ENCODE measurements around the gene DPP7.

Gene DPP7

DNA sequence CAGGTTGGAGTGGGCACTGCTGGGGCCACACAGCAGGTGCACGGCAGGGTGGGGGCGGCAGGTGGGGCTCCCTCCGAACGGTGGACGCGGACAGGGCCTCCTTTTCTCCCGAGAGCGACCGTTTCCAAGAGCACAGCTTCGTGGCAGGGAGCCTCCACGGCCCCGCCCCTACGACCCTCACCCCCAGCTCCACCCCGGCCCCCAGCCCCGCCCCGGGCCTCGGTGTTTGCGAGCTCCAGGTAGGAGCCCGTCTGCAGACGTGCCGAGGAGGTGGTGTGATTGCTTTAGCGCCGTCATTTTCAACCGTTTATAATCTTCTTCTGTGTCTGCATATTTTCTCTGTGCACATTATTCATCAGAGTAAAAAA is 33.2 kb upstream of the DPP7 start:
- no peak overlapping the region for H3K4me3 ChIP-seq (ENCODE audit: low read depth, low read length)
- H3K27ac ChIP-seq (ENCODE audit: extremely low read depth, low read depth, low read length) = no peak overlapping the region
- POLR2A ChIA-PET = no interaction called here
- no peaks in the 10 kb centered on the region for H3K36me3 ChIP-seq (ENCODE audit: control insufficient read depth in 2 of 2, insufficient read depth in 1 of 2, low read length in 2 of 2)
- no peaks in the 10 kb centered on the region for H3K9me3 ChIP-seq (ENCODE audit: control insufficient read depth, insufficient read depth, low read depth, low read length)
- TF ChIP-seq MEIS1 (CRISPR knock-in tag; IDR thresholded peaks at IDR 0.05; ENCODE audit: borderline replicate concordance) = no peak
- TF ChIP-seq ZNF76 (tag by site-specific recombination; IDR thresholded peaks at IDR 0.05; ENCODE audit: borderline replicate concordance, low read depth) = no peak
- no peak for TF ChIP-seq ZNF2 (tag by site-specific recombination; IDR thresholded peaks at IDR 0.05)
- no peak for TF ChIP-seq HOXA7 (CRISPR knock-in tag; IDR thresholded peaks at IDR 0.05; ENCODE audit: borderline replicate concordance)
- TF ChIP-seq, protein P1, sequence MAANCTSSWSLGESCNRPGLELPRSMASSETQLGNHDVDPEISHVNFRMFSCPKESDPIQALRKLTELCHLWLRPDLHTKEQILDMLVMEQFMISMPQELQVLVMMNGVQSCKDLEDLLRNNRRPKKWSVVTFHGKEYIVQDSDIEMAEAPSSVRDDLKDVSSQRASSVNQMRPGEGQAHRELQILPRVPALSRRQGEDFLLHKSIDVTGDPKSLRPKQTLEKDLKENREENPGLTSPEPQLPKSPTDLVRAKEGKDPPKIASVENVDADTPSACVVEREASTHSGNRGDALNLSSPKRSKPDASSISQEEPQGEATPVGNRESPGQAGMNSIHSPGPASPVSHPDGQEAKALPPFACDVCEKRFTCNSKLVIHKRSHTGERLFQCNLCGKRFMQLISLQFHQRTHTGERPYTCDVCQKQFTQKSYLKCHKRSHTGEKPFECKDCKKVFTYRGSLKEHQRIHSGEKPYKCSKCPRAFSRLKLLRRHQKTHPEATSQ (tag by site-specific recombination; IDR thresholded peaks at IDR 0.05) = no peak
- H3K4me1 ChIP-seq (ENCODE audit: control insufficient read depth, insufficient read depth, low read length) = no peaks in the 10 kb centered on the region
- CTCF ChIA-PET = no interaction called here

DNA sequence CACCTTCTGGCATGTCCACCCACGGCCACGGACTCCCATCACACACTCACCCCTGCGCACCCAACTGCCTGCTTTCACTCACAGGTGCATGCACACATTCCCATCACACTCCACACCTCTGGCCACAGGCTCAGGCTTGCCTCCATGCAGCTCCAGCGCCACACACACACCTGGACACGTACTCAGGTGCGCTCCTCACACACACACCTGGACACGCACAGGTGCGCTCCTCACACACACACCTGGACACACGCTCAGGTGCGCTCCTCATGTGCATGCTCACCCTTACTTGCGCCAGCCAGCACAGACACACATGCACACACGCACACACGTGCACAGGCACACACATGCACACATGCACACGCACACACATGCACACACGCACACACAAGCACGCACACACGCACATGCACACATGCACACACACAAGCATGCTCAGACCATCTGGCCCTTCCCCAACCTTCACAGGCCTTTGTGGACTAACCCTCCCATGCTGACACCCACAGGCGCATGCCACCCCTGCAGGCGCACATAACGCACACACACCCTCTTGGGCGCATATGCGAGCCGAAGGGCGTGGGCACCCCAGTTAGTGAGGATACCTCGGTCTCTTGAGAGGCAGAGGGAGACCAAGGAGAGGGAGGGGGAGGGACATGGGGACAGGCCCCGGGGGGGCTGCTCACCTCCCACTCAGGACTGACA is 32.7 kb upstream of the DPP7 start:
- Histone ChIP-seq H3K9me3 (ENCODE audit: control insufficient read depth, insufficient read depth, low read depth, low read length) (no peaks in the 10 kb centered on the region), H3K4me3 (ENCODE audit: low read depth, low read length) (no peak overlapping the region), H3K4me1 (ENCODE audit: control insufficient read depth, insufficient read depth, low read length) (no peaks in the 10 kb centered on the region), H3K27ac (ENCODE audit: extremely low read depth, low read depth, low read length) (no peak overlapping the region), H3K36me3 (ENCODE audit: control insufficient read depth in 2 of 2, insufficient read depth in 1 of 2, low read length in 2 of 2) (no peaks in the 10 kb centered on the region)
- ChIA-PET POLR2A (interaction anchor here (0.6 to 1.1 kb wide), 2 partner anchors 12 to 496 kb away, joined by 3 to 4 read pairs; no protein-coding TSS in a partner anchor), CTCF (no interaction called here)
- TF ChIP-seq ZNF747 (tag by site-specific recombination; IDR thresholded peaks at IDR 0.05) (no peak), GLI2 (tag by site-specific recombination; IDR thresholded peaks at IDR 0.05; ENCODE audit: borderline replicate concordance, low read depth) (no peak), ZNF830 (tag by site-specific recombination; IDR thresholded peaks at IDR 0.05; ENCODE audit: low read depth) (no peak), ZNF596 (tag by site-specific recombination; IDR thresholded peaks at IDR 0.05) (no peak), ZNF174 (tag by site-specific recombination; IDR thresholded peaks at IDR 0.05) (no peak), ZEB2 (tag by site-specific recombination; IDR thresholded peaks at IDR 0.05) (peak; percentile 95), ZNF157 (tag by site-specific recombination; IDR thresholded peaks at IDR 0.05) (no peak), KLF7 (tag by site-specific recombination; IDR thresholded peaks at IDR 0.05; ENCODE audit: borderline replicate concordance) (no peak), ZBTB8A (tag by site-specific recombination; IDR thresholded peaks at IDR 0.05) (no peak), SP3 (tag by site-specific recombination; IDR thresholded peaks at IDR 0.05) (no peak), ZFHX2 (tag by site-specific recombination; conservative IDR thresholded peaks at IDR 0.05) (peak; percentile 59), ZNF416 (tag by site-specific recombination; IDR thresholded peaks at IDR 0.05) (no peak), ZNF585B (tag by site-specific recombination; IDR thresholded peaks at IDR 0.05) (no peak), EGR2 (tag by site-specific recombination; IDR thresholded peaks at IDR 0.05; ENCODE audit: low read depth) (peak; percentile 55; the same call in 1 of the 2 replicates), ZNF843 (tag by site-specific recombination; IDR thresholded peaks at IDR 0.05) (no peak)
- TF ChIP-seq, protein P2, sequence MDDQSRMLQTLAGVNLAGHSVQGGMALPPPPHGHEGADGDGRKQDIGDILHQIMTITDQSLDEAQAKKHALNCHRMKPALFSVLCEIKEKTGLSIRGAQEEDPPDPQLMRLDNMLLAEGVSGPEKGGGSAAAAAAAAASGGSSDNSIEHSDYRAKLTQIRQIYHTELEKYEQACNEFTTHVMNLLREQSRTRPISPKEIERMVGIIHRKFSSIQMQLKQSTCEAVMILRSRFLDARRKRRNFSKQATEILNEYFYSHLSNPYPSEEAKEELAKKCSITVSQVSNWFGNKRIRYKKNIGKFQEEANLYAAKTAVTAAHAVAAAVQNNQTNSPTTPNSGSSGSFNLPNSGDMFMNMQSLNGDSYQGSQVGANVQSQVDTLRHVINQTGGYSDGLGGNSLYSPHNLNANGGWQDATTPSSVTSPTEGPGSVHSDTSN (CRISPR knock-in tag; IDR thresholded peaks at IDR 0.05) = no peak
- TF ChIP-seq, protein P3, sequence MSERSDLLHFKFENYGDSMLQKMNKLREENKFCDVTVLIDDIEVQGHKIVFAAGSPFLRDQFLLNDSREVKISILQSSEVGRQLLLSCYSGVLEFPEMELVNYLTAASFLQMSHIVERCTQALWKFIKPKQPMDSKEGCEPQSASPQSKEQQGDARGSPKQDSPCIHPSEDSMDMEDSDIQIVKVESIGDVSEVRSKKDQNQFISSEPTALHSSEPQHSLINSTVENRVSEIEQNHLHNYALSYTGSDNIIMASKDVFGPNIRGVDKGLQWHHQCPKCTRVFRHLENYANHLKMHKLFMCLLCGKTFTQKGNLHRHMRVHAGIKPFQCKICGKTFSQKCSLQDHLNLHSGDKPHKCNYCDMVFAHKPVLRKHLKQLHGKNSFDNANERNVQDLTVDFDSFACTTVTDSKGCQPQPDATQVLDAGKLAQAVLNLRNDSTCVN (tag by site-specific recombination; optimal IDR thresholded peaks at IDR 0.05) = peak; percentile 36
- TF ChIP-seq, protein P4, sequence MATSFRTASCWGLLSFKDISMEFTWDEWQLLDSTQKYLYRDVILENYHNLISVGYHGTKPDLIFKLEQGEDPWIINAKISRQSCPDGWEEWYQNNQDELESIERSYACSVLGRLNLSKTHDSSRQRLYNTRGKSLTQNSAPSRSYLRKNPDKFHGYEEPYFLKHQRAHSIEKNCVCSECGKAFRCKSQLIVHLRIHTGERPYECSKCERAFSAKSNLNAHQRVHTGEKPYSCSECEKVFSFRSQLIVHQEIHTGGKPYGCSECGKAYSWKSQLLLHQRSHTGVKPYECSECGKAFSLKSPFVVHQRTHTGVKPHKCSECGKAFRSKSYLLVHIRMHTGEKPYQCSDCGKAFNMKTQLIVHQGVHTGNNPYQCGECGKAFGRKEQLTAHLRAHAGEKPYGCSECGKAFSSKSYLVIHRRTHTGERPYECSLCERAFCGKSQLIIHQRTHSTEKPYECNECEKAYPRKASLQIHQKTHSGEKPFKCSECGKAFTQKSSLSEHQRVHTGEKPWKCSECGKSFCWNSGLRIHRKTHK (tag by site-specific recombination; IDR thresholded peaks at IDR 0.05) = no peak
- TF ChIP-seq, protein P5, sequence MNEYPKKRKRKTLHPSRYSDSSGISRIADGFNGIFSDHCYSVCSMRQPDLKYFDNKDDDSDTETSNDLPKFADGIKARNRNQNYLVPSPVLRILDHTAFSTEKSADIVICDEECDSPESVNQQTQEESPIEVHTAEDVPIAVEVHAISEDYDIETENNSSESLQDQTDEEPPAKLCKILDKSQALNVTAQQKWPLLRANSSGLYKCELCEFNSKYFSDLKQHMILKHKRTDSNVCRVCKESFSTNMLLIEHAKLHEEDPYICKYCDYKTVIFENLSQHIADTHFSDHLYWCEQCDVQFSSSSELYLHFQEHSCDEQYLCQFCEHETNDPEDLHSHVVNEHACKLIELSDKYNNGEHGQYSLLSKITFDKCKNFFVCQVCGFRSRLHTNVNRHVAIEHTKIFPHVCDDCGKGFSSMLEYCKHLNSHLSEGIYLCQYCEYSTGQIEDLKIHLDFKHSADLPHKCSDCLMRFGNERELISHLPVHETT (tag by site-specific recombination; IDR thresholded peaks at IDR 0.05) = no peak
- TF ChIP-seq, protein P6, sequence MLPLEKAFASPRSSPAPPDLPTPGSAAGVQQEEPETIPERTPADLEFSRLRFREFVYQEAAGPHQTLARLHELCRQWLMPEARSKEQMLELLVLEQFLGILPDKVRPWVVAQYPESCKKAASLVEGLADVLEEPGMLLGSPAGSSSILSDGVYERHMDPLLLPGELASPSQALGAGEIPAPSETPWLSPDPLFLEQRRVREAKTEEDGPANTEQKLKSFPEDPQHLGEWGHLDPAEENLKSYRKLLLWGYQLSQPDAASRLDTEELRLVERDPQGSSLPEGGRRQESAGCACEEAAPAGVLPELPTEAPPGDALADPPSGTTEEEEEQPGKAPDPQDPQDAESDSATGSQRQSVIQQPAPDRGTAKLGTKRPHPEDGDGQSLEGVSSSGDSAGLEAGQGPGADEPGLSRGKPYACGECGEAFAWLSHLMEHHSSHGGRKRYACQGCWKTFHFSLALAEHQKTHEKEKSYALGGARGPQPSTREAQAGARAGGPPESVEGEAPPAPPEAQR (tag by site-specific recombination; IDR thresholded peaks at IDR 0.05) = no peak
